ENCODE measurements around the gene LCOR.
"Not testable (repeated sequence)": the region's sequence is repeated elsewhere in the genome, so short reads cannot be mapped to it uniquely, and the experiment has no call there.

Gene LCOR

DNA sequence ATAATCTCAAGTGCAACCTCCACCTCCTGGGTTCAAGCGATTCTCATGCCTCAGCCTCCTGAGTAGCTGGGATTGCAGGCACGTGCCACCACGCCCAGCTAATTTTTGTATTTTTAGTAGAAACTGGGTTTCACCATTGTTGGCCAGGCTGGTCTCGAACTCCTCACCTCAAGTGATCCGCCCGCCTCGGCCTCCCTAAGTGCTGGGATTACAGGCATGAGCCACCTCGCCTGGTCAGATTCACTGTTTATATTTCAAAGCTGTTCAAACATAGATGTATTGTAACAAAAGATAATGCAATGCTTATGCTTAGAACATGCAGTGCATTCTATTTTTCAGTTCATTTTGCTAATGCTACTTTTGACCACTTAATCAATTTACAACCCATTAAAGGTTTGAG, 111.1 kb downstream of the LCOR start:
- DNase-seq (ENCODE audit: low spot score), result not testable (repeated sequence)

- no peak for DNase-seq (ENCODE audit: low spot score)
These were observed 114.9 kb downstream of the LCOR start for GRCh38 chr10:96947036-96947435.

DNA sequence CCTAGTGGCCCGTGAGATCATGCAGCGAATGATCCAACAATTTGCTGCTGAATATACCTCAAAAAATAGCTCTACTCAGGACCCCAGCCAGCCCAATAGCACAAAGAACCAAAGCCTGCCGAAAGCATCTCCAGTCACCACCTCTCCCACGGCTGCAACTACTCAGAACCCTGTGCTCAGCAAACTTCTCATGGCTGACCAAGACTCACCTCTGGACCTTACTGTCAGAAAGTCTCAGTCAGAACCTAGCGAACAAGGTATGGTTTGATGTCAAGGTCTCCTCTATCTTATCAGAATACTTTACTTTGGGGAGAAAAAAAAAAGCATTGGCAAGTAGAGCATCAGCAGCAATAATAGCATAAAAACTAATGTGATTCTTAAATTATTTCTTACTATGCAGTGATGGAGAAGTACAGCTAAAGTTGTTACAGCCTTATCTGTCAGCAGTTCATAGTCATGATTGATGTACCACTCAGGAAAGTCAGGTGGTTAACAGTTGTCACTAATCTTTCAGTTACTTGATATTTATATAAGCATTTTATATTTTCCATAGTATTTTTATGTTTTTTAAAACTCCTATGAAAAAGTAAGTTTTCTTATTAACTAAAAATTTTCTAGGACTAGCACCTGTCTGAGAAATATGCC, 117.1 kb downstream of the LCOR start:
- DNase-seq (ENCODE audit: low spot score), result no peak

GRCh38 chr10:96951954-96952353, 119.9 kb downstream of the LCOR start:
- DNase-seq (ENCODE audit: low spot score), result no peak

GRCh38 chr10:96955794-96956193, 123.7 kb downstream of the LCOR start:
- DNase-seq (ENCODE audit: low spot score), result no peak

GRCh38 chr10:96958071-96958470, 126.0 kb downstream of the LCOR start:
- DNase-seq (ENCODE audit: low spot score), result no peak

DNA sequence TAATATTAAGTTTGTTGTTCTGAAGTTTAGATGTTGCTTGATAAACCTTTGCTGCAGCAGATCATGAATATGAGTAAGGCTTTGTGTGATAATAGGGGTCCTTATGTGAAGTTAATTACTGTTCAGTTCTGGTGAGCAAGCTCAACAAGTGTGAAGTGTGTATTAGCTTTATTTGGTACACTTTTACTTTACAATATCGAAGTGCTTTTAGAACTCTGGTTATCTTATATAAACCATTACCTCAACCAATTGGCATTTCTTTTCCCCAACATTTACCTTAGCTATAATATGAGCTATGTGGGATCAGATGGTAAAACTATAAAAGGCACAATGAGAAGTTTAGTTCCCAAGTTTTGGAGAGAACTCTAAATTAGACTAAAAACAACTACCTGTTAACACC, 127.6 kb downstream of the LCOR start:
- DNase-seq (ENCODE audit: low spot score), result no peak

DNA sequence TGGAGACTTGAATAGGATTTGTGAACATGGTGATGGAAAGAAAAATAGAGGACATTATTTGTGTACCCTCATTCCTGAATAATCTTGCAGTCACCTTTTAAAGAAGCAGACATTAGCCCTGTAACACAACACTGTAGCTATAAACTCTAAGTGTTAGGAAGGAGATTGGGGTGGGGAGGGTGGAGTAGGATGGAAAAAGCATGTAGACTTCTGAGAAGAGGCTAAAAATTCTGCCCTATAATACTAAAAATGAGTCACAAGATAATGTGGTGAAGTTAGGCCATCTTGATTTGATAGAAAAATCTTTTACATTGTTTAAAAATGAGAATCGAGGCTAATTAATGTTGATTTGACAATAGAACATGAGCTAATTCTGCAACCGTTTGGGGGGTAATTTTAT, 128.8 kb downstream of the LCOR start:
- DNase-seq (ENCODE audit: low spot score), result no peak

- no peak for DNase-seq (ENCODE audit: low spot score)
These were observed 132.0 kb downstream of the LCOR start for GRCh38 chr10:96964131-96964530.

DNA sequence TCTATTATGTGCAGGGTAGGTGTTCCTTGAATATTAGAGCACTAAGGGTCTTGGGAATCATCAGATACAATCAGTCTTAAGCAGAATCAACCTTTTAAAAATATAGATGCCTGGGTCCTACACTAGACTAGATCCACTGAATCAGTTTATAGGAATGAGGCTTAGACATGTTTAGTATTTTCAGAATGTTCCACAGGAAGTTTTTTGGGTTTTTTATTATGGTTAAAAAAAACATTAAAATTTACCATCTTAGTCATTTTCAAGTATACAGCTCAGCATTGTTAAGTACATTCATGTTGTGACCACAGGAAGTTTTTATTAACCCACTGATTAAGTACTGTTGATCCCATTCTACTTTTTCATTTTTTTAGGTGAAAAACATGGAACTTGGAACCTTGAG, 135.7 kb downstream of the LCOR start:
- no peak for DNase-seq (ENCODE audit: low spot score)

DNA sequence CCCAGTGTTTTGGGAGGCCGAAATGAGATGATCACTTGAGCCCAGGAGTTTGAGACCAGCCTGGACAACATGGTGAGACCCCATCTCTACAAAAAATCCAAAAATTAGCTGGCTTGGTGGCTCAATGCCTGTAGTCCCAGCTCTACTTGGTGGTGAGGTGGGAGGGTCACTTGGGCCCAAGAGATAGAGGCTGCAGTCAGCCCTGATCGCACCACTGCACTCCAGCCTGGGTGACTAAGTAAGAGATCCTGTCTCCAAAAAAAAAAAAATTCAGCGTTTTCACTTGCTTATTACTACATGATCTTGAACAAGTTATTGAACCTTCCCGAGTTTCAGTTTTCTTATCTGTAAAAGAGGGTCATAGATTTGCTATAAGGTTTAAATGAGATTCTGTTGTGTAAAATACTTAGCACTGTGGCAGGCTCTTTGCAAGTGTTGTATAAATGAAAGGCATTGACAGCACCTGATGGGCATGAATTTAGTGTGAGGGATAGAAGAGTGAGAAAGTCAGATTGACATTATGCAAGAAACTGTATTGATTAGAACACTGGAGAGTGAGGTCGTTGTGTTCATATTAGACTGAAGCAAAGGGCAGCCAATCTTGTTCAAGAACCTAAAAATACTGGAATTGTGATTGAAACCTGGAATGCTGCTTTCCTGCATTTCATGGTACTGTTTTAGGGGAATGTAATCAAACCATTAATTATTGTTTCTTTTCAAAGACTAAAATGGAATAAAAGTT, 136.8 kb downstream of the LCOR start:
- DNase-seq (ENCODE audit: low spot score), result no peak

DNA sequence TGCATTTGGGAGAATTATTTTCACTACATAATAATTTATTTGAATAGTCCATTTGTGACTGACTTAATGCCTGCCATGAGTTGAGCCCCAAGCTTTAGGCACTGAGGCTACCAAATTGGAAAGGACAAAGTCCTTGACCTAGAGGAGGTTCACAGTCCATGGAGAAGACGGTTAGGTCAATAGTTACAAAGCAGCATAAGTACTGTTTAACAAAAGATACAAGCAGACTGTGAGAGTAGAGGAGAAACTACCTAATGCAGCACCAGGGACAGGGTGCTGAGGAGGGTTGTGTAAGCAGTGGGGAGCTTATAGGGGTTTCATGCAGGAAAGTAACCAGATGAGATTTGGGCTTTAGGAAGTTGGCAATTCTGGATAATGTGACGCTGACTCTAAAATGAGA, 139.2 kb downstream of the LCOR start:
- no peak for DNase-seq (ENCODE audit: low spot score)

GRCh38 chr10:96972264-96972663, 140.2 kb downstream of the LCOR start:
- DNase-seq (ENCODE audit: low spot score), result no peak

- no peak for DNase-seq (ENCODE audit: low spot score)
These were observed 142.0 kb downstream of the LCOR start for GRCh38 chr10:96973809-96974747.

DNA sequence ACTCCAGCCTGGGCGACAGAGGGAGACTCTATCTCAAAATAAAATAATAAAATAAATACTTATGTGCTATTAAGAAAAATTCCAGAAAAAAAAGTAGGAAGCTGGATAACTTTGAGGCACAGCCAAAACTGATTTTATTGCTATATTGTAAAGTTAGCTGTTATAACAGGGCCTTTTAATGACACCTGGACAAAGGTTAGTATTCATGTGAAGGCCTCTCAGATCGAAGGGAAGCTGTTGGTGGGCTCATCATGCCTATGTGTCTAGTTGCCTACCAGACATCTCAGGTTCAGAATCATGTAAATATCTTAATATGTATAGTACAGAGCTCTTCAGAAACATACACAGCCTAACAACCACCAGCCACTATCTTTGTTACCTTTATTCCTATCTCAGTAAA, 143.0 kb downstream of the LCOR start:
- no peak for DNase-seq (ENCODE audit: low spot score)

DNA sequence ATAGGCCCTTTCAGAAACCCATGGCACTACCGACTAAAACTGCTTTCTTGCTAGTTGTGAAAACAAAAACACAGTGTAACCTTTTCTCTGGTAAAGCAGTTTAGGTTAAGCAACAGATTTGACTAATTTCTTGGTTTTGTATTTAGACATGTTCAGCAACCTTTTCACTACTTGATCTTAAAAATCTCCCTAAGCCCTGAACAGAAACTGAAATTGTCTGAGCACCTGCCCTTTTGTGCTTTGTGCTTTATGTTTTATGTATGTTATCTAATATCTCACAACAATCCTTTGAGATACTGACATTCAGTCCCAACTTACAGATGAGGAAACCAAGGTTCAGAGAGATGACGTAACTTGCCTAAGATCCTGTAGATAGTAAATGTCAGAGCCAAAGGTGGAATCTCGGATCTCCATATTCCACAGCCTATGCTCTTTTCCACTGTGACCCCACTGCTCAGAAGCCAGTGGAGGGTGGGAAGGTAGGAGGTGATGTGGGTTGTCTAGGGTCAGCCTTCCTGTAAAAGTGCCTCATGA, 146.6 kb downstream of the LCOR start:
- no peak for DNase-seq (ENCODE audit: low spot score)

GRCh38 chr10:96982149-96982930, 150.2 kb downstream of the LCOR start:
- no peak for DNase-seq (ENCODE audit: low spot score)

DNA sequence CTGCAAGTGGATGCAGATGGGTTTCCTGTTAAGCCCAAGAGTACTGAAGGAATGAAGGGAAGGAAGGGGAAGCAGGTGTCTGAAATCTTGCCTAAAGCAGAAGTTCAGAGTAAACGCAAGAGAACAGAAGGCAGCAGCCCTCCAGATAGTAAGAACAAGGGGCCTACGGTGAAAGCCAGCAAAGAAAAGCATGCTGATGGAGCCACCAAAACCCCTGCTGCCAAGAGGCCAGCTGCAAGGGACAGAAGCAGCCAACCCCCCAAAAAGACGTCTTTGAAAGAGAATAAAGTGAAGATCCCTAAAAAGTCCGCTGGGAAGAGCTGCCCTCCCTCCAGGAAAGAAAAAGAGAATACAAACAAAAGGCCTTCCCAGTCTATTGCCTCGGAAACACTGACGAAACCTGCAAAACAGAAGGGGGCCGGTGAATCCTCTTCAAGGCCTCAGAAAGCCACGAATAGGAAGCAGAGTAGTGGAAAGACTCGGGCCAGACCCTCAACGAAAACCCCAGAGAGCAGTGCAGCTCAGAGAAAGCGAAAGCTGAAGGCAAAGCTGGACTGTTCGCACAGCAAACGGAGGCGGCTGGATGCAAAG, 152.5 kb downstream of the LCOR start:
- DNase-seq (ENCODE audit: low spot score), result no peak

GRCh38 chr10:96986200-96986856, 154.2 kb downstream of the LCOR start:
- DNase-seq (ENCODE audit: low spot score), result no peak

- DNase-seq (ENCODE audit: low spot score), result no peak
These were observed 155.2 kb downstream of the LCOR start for GRCh38 chr10:96987141-96987841.
